ENCODE measurements around the gene DDN. TPM values are rescaled to one million over a fixed set of nuclear protein-coding genes. Genes with fewer than 3 reads are reported as not detected.
A peak's percentile ranks its signal among the peaks of the same experiment; 100 is the strongest.

The DDN gene
- total RNA-seq, 1 donor from 2014 or later: 1.00 TPM

DNA sequence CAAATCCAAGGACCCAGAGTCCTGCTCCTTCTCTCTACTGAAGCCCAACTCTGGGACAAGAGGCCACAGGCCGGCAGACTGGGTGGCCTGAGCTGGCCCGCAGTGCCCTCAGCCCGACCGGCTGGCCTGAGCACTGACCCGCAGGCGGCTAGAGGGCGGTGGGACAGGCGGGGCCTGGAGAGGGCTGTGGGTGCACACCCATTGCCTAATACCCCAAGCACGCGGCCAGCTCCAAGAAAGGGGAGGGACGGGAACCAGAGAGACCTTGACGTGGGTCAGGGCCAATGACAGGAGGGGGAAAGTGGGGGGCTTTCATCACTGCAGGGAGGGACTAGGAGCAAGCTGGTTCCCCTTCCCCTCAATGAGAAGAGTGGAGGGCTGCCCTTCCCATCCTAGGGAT is 25.6 kb downstream of the DDN start:
- peak; percentile 71 for DNase-seq (ENCODE audit: low spot score)
- intact Hi-C loops (cut with DNase I): no loop called here

DNA sequence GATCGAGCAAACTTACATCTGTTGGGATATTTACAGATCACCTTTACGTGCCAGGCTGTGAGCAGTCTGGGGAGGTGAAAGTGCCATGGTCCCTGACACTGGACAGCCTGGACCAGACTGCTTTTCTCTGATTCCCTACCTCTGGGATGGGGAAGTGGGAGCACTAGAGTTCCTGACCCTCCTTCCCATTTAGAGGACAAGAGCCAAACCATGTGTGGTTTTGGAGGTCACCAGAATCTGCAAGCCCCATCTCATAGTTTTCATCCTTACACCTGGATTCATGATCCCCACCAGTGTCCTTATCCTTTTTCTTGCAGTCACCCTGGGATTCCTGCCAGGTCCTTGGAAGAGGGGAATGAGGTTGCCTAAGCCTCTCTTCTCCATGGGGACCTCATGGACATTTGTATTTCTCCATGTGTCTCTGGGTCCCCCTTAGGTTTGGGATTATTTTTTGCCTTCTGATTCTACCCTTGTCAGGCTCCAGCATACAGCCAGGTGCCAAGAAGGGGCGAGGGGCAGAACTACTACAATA is 26.2 kb downstream of the DDN start:
- intact Hi-C loops (cut with DNase I): no loop called here
- DNase-seq (ENCODE audit: low spot score): peak; percentile 22

DNA sequence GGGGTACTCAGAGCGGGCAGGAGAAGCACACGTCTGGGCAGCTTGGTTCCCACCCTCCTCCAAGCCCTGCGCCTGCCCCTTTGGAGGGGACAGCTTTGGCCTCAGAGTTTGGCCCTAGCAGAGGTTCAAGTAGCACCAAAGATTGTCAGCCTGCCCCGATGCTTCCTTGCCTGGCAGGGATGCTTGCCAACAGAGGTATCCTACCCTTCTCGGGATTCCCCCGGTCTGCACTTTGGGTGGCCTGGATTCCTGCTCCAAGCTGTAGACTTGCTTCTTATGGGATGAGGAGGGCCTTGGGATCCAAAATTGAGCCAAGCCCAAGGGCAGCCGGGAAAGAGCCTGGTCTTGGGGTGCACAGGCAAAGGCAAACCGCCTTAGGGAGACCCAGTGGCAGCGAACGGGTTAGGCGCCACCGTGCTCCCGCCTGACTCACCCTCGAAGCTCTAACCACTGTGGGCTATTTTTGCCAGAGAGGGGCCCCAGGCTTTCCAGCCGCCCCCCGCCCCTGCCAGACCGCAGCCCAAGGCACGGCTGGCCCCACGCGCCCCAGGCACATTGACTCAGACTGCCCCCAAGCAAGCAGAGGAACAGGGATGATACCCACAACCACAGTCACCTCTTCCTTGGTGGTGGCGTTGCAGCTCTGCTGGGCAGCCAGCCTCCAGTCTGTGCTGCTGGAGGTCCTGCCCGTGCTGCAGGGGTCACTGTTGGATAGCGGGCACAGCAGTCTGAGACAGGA is 26.8 kb downstream of the DDN start:
- peak; percentile 71 for DNase-seq (ENCODE audit: low spot score)
- intact Hi-C loops (cut with DNase I): no loop called here

DNA sequence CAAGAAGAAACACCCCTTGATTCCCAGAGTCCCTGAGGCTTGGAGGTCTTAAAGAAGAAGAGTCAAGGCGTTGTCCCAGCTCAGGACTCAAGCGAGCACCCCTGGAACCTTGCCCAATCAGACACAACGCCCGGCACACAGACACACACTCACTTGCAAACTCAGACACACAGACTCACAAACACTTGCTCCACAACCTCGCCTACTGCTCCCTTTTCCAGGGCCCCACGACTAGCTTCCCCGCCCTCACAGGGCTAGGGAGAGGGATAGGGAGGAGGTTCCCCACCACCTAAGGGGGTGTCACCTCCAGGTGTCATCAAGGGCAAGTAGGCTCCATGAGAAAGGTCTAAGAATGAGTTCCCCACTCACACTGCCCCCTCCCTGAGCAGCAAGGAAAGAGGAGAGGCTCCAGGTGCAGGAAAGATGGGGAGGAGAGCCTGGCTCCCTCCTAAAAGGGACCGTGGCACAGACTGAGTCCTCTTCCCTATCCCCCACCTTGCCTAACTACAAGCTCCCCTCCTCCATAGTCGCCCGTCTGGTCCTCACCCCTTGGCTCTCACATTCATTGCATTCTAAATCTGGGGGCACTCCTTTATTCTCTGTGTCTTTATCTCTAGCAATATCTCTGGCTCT is 28.4 kb downstream of the DDN start:
- DNase-seq (ENCODE audit: low spot score): peak; percentile 65
- intact Hi-C loops (cut with DNase I): no loop called here

DNA sequence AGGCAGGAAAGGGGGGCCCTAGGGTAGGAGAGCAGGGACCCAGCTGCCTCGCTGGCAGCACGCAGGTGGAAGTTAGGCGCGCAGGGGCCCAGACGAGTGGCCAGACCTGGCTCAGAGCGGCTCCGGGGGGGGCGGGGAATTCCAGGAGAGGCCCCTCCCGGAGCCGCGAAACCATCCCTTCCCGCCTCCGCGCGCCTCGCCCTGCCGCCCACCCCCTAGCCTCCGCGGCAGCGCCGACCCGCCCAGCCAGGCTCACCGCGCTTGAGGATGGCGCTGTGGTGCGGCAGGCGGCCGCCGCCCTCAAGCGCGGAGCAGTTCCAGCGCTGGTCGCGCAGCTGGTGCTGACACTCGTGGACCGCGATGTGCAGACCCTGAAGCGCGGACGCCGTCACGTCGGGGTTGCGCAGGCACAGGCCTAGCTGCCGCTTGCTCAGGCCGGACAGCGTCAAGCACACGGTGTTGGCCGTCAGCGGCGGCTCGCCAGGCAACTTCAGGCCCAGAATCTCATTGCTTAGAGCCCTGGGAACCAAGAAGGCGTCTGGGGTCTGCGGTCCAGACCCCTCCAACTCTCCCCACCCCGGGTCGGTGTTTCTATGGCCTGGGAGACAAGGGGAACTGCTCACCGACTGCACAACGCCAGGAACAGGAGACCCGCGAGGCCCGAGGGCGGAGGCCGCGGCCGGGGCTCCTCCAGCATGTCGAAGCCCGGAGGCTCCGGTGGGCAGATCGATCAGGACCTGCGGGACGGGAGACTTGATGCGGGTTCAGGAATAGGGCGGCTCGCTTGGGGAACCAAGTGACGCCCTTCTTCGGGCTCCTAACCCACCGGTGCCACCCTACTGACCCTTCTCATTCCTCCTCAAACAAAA is 29.1 kb downstream of the DDN start:
- intact Hi-C loops (cut with DNase I): no loop called here
- peak; percentile 63 for DNase-seq (ENCODE audit: low spot score)

DNA sequence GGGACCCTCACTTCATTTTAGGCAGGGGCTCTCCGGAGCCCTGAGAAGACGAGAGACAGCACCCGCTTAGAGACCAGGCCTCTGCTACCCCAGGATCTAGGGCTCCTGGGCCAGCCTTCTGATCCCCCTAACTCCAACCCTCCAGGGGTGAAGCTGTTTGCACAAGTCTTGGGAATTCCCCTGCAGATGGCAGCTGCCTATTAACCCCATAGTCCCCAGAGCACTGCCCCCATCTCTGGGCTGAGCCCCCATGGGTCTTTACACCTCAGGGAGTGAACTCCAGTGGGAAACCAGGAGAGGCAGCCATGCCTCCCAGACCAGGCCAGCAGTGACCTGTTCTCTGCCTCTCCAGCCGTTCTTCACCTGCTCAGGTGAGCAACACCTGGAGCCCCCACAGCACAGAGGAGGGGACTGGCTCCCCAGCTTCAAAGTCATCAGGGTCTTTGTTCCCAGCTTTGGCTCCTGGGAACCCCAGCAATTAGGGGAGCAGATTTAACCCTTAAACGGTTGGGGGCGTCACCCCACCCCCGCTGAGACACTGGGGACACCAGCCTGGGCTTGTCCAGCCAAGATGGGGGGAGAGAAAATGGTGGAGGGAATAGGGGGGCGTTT is 29.9 kb downstream of the DDN start:
- intact Hi-C loops (cut with DNase I): no loop called here
- DNase-seq (ENCODE audit: low spot score): no peak

DNA sequence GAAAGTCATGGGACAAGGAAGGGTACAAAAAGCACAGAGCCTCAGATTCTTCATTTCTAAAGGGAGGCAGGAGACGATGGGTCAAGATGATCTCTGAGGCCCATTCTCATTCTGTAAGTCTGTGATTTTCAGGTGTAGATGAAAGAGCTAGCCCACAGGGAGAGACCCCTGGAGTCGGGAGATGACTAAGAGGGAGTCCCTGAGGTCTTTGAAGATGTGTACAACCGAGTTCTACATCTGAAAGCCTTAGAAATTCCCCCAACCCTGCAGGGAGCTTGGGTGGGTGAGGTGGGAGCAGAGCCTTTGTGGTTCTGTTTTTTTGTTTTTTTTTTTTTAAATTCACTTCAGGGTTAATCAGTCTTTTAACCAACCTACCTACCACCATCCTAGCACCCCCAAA is 30.7 kb downstream of the DDN start:
- intact Hi-C loops (cut with DNase I): no loop called here
- DNase-seq (ENCODE audit: low spot score): no peak

DNA sequence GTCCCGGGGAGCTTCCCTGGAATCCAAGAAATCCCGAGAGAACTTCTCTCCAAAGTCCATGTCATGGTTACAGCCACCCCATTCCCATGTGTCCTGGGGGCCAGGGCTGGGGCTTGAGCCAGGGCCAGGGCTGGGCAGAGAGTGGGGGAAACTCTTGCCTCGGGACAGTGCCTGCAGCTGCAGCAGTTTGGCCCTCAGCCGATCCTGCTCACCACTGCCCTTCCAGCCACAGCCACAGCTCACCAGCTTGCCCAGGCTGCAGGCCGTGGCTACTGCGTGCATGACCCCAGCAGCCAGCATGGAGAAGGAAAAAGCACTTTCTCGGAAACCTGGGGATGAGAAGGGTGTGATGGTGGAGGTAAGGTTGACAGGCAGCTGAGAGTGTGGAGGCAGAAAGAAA is 31.2 kb downstream of the DDN start:
- DNase-seq (ENCODE audit: low spot score): no peak
- intact Hi-C loops (cut with DNase I): no loop called here

DNA sequence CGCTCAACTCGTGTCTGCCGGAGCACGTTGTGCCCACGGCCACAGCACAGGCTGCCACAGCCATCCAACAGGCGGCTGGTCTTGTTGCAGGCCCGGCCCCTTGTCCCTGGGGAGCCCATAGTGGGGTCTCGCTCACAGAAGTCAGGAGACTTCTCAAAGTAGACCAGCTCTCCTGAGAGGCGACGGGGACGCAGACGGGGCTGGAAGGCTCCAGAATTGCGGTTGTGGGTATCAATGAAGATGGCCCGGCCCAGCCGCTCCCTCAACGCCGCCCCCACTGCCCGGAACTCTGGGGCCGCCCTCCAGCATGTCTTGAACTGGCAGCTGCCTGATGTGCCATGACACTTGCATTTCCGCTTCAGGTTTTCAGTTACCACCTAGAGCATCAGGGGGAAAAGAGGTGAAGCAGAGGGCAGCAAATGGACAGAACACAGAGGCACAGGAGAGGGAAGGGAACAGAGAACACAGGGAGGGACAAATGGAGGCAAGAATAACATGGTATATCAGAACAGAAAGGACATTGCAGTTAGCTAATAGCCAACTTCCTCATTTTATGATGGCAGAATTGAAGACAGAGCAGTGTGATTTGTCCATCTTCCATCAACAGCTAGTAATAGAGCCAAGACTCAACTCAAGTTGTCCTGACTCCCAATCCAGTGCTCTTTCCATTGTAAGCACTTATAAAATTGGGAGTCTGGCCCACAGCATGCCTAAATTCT is 32.8 kb downstream of the DDN start:
- intact Hi-C loops (cut with DNase I): no loop called here

DNA sequence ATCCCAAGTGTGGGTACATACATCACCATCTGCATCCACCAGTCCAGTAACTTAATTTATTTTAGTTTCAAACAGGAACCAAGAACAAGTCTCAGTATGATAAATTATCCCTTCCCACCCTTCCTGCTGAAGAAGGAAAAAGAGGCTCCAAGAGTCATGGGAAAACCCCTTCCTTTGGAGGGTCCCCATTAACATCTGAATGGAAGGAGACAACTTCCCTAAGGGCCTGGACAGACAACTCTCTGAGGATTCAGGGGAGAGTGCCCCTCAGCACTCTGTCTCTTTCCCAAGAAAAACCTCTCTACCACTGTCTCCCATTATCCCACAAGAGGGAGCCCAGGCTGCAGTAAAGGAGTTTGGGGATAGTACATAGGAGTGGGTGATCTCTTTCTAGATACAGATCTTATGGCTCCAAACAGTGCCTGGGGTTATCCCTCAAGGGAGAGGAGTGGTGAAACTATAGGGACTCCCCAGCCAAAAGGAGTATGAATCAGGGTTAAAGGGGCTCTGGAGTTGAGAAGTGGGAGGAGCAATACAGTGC is 33.8 kb downstream of the DDN start:
- DNase-seq (ENCODE audit: low spot score): no peak
- intact Hi-C loops (cut with DNase I): no loop called here

More for the DNA sequence above, 32.8 kb downstream of the DDN start:
- no peak for DNase-seq (ENCODE audit: low spot score)

DNA sequence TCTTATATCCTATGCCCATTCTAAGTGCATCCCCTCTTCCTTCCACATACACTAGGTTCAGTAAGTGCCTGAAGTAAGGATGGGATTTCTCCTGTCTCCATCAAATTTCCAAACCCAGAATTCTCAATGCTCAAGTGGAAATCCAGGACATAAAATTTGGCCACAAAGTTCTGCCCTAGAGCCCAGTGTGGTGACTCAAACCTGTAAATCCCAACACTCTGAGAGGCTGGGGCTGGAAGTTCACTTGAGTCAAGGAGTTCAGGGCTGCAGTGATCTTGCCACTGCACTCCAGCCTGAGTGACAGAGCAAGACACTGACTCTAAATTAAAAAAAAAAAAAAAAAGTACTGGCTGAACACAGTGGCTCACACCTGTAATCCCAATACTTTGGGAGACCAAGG is 37.4 kb downstream of the DDN start:
- DNase-seq (ENCODE audit: low spot score): no peak
- intact Hi-C loops (cut with DNase I): no loop called here

DNA sequence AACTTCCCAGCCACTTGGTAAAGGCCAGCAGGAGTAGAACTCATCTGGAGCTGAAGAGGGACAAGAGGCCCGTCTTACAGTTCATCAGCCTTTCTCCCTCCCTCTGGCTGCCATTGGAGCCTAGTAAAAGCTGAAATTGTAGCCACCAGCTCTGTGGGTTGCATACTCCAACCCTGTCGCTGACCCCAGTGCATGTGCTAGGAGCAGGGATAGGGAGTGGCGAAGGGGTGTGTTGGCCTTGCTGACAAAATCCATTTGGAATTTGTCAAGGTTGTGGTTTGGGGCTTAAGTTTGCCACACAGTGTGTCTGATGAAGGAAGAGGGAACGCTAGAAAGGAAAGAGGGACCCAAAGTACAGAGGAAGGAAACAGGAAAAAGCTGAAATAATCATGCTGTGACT is 37.8 kb downstream of the DDN start:
- intact Hi-C loops (cut with DNase I): no loop called here

DNA sequence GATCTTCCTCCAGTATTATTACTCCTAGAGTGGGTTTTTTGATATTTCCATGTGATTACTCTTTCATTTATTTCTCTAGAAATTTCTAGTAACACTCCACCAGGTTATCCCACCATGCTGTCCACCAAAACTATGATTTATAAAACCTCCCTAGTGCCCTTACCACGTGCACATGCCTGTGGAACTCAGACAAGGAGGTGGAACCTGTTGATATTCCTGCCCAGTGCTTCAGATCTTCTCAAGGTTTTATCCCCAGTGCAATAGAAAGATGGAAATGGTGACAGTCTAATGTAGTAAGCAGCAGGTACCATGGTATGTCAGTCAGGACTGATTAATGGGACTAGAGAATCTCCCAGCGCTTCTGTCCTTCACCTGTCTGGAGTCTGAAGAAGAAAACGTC is 38.3 kb downstream of the DDN start:
- no peak for DNase-seq (ENCODE audit: low spot score)
- intact Hi-C loops (cut with DNase I): no loop called here

More for the DNA sequence above, 37.8 kb downstream of the DDN start:
- DNase-seq (ENCODE audit: low spot score): no peak

DNA sequence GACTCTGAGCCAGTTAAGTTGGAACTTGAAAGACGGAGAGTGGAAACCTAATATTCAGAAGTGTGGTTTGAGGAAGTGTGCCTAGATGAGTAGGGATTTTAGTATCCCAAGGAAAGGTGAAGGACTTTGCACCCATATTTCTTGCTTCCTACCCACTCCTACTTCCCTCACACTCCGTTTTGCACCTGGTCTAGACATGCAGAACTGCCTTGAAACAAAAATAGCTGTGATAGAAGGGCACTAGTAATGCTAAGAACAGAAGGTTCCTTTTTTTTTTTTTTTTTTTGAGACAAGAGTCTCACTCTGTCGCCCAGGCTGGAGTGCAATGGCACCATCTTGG is 41.2 kb downstream of the DDN start:
- no peak for DNase-seq (ENCODE audit: low spot score)
- intact Hi-C loops (cut with DNase I): no loop called here

DNA sequence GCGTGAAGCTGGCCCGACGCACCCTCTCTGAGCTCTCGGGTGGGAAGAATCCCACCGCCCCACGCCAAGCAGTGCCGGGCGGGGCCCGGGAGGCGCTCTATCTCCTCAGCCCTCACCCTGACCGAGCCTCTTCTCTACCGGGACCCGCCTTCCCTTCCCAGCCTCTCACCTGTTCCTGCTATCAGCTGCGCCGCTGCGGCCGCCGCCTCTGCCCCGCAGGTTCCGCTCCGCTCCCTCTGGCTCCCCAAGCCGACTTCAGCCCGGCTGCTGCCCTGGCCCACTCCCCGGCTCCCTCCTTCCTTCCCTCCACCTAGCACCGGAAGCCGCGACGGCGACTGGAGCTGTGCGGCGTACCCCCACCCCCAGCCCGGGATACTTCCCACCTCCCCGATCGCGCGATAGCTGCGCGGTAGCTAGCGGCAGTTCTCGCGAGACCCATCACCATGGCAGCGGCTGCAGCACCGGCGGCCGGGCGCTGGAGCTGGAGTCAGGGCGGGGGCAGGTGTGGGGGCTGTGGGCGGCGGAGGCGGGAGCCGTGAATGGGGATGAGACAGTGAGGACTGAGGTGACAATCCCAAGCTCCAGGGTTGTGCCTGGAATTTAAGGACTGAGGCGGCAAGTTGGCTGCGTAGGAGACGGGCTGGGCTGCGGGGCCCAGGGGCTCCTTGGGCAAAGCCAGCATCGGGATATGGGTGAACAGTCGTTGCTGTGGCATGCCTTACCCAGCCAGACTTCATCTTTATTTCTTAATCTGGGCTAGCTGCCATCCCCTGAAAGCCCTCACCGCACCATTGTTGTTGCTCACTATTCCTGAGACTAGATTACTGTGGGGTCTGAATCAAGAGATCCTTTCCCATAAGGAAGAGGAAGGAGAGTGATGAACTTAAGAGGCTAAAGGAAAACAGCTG is 41.8 kb downstream of the DDN start, which contains the start of gene ARF3:
ARF3 (minus strand) TSS at position 347 of the 908 bp plus-strand sequence. CDS start 16,392 bp downstream, outside the sequence.
- intact Hi-C loops (cut with DNase I): no loop called here
- peak; percentile 99 for DNase-seq (ENCODE audit: low spot score)

DNA sequence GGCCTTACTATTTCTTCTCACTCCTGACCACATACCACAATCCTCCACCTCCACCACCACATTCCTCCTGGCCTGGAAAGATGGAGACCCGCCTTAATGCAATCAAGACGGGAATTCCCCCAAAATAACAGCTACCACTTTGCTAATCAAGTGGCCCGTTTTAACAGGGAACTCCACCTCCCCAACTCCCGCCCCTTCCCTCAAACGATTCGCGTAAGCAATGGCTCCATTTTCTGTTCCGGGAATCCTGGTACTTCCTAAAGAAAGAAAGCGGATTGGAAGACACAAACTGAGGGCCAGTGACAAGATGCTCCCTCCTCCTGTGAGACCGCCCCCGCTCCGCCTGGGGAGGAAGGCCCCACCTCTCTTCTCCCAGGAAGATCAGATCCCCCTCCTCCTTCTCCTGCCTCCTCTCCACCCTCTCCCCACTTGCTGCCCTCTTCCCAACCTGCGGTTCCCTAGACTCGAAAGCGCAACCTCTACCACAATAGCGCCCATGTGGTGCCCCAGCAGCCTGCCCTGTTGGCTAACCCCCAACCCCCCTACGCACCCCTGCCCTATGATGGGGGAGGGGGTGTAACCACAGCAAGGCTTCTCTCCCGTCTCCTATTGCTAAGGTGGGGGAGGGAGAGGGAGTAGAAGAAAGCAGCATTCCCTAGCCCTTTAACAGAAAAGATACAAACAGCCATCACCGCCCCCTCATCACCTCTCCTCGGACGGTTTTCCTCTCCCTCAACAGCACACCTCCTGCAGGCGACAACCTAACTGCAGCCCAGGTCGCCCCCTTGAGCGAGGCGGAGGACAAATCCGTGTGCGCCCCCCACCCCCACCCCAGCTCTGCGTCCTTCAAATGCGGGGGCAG is 42.7 kb downstream of the DDN start:
- intact Hi-C loops (cut with DNase I): no loop called here
- peak; percentile 86 for DNase-seq (ENCODE audit: low spot score)
